Measurements from ENCODE around the gene MDC1. TPM values are rescaled to one million over a fixed set of nuclear protein-coding genes. Genes with fewer than 3 reads are reported as not detected.
A peak's percentile ranks its signal among the peaks of the same experiment; 100 is the strongest.

MDC1 gene
- total and polyA plus RNA-seq, 2 of the 13 experiments (the other 11 are each of a cell fraction or from before 2014, with no cell fraction given) = 8.4 to 14.0 TPM

GRCh38 chr6:30741789-30742315 is 24.8 kb upstream of the MDC1 start (continued):
- TF ChIP-seq, protein P1, sequence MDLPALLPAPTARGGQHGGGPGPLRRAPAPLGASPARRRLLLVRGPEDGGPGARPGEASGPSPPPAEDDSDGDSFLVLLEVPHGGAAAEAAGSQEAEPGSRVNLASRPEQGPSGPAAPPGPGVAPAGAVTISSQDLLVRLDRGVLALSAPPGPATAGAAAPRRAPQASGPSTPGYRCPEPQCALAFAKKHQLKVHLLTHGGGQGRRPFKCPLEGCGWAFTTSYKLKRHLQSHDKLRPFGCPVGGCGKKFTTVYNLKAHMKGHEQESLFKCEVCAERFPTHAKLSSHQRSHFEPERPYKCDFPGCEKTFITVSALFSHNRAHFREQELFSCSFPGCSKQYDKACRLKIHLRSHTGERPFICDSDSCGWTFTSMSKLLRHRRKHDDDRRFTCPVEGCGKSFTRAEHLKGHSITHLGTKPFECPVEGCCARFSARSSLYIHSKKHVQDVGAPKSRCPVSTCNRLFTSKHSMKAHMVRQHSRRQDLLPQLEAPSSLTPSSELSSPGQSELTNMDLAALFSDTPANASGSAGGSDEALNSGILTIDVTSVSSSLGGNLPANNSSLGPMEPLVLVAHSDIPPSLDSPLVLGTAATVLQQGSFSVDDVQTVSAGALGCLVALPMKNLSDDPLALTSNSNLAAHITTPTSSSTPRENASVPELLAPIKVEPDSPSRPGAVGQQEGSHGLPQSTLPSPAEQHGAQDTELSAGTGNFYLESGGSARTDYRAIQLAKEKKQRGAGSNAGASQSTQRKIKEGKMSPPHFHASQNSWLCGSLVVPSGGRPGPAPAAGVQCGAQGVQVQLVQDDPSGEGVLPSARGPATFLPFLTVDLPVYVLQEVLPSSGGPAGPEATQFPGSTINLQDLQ (CRISPR knock-in tag; IDR thresholded peaks at IDR 0.05) = 0 out of 2 replicates have a peak, but pooled peaks have one; percentile 45
- TF ChIP-seq, protein P2, sequence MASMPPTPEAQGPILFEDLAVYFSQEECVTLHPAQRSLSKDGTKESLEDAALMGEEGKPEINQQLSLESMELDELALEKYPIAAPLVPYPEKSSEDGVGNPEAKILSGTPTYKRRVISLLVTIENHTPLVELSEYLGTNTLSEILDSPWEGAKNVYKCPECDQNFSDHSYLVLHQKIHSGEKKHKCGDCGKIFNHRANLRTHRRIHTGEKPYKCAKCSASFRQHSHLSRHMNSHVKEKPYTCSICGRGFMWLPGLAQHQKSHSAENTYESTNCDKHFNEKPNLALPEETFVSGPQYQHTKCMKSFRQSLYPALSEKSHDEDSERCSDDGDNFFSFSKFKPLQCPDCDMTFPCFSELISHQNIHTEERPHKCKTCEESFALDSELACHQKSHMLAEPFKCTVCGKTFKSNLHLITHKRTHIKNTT (CRISPR knock-in tag; IDR thresholded peaks at IDR 0.05) = 0 out of 2 replicates have a peak, but pooled peaks have one; percentile 39
- TF ChIP-seq ZNF879 (CRISPR knock-in tag; IDR thresholded peaks at IDR 0.05) = peak; percentile 5; the same call in 1 of the 2 replicates
- TF ChIP-seq, protein P3, sequence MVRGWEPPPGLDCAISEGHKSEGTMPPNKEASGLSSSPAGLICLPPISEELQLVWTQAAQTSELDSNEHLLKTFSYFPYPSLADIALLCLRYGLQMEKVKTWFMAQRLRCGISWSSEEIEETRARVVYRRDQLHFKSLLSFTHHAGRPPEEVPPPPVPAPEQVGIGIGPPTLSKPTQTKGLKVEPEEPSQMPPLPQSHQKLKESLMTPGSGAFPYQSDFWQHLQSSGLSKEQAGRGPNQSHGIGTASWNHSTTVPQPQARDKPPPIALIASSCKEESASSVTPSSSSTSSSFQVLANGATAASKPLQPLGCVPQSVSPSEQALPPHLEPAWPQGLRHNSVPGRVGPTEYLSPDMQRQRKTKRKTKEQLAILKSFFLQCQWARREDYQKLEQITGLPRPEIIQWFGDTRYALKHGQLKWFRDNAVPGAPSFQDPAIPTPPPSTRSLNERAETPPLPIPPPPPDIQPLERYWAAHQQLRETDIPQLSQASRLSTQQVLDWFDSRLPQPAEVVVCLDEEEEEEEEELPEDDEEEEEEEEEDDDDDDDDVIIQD (CRISPR knock-in tag; IDR thresholded peaks at IDR 0.05; ENCODE audit: low read depth) = peak; percentile 10; the same call in 1 of the 2 replicates
- TF ChIP-seq LCORL (IDR thresholded peaks at IDR 0.05) = no peak
- no peak for TF ChIP-seq LCORL (CRISPR knock-in tag; IDR thresholded peaks at IDR 0.05)
- TF ChIP-seq ZNF143 (CRISPR knock-in tag; IDR thresholded peaks at IDR 0.05) = no peak; the same call in 1 of the 2 replicates
- TF ChIP-seq ZNF333 (CRISPR knock-in tag; IDR thresholded peaks at IDR 0.05; ENCODE audit: borderline replicate concordance) = no peak
- no peak for TF ChIP-seq SOX13 (IDR thresholded peaks at IDR 0.05)
- peak in 1 of 2 experiments; percentile 4; a peak in 1 of 4 replicates for TF ChIP-seq SOX13 (CRISPR knock-in tag; conservative IDR thresholded peaks at IDR 0.05 in 1 of 2, IDR thresholded peaks at IDR 0.05 in 1 of 2)
- no peak for TF ChIP-seq ZNF550 (CRISPR knock-in tag; IDR thresholded peaks at IDR 0.05; ENCODE audit: borderline replicate concordance)
- no peak for TF ChIP-seq PTBP1 (IDR thresholded peaks at IDR 0.05; ENCODE audit: low read depth, low read length, poor library complexity, severe bottlenecking)
- no peak for TF ChIP-seq NR2F2 (IDR thresholded peaks at IDR 0.05; ENCODE audit: borderline replicate concordance, low read depth)
- 0 out of 2 replicates have a peak, but pooled peaks have one; percentile 19 for TF ChIP-seq ZNF354B (CRISPR knock-in tag; IDR thresholded peaks at IDR 0.05)
- no peak for TF ChIP-seq ZNF777 (CRISPR knock-in tag; IDR thresholded peaks at IDR 0.05)
- no peak for TF ChIP-seq ZNF598 (CRISPR knock-in tag; IDR thresholded peaks at IDR 0.05; ENCODE audit: borderline replicate concordance)
- no peak for TF ChIP-seq WIZ (CRISPR knock-in tag; IDR thresholded peaks at IDR 0.05)
- TF ChIP-seq ZNF773 (CRISPR knock-in tag; IDR thresholded peaks at IDR 0.05; ENCODE audit: borderline replicate concordance) = peak; percentile 68; the same call in 1 of the 2 replicates
- TF ChIP-seq XBP1 (CRISPR knock-in tag; IDR thresholded peaks at IDR 0.05) = 0 out of 2 replicates have a peak, but pooled peaks have one; percentile 37
- TF ChIP-seq ZNF264 (CRISPR knock-in tag; IDR thresholded peaks at IDR 0.05) = 0 out of 2 replicates have a peak, but pooled peaks have one; percentile 69
- TF ChIP-seq ZNF768 (CRISPR knock-in tag; IDR thresholded peaks at IDR 0.05) = peak; percentile 4; the same call in 1 of the 2 replicates
- no peak for TF ChIP-seq NR2C2 (CRISPR knock-in tag; IDR thresholded peaks at IDR 0.05; ENCODE audit: borderline replicate concordance)
- peak; percentile 13; the same call in 1 of the 2 replicates for TF ChIP-seq MED1 (CRISPR knock-in tag; IDR thresholded peaks at IDR 0.05)
- TF ChIP-seq FOXA1 (IDR thresholded peaks at IDR 0.05) = no peak
- TF ChIP-seq FOXA1 (CRISPR knock-in tag; IDR thresholded peaks at IDR 0.05) = peak; percentile 4; the same call in 1 of the 2 replicates
- TF ChIP-seq CC2D1A (CRISPR knock-in tag; IDR thresholded peaks at IDR 0.05) = no peak
- TF ChIP-seq MAF1 (CRISPR knock-in tag; IDR thresholded peaks at IDR 0.05; ENCODE audit: borderline replicate concordance) = peak; percentile 45; the same call in 1 of the 2 replicates

Measured in HepG2 (cell line).